HG03342 (cell line): ENCODE results near the gene KRTAP5-8.
A peak's percentile ranks its signal among the peaks of the same experiment; 100 is the strongest.
"Not testable (repeated sequence)": the region's sequence is repeated elsewhere in the genome, so short reads cannot be mapped to it uniquely, and the experiment has no call there.

Experiments used
- ATAC-seq: cut with Tn5 transposase; IDR thresholded peaks from one replicate; pipeline ENCODE4 v1.9.1; 2021; ENCODE audit warnings: mild to moderate bottlenecking, moderate library complexity; ENCODE audit not compliant: unreplicated experiment

KRTAP5-8 gene

GRCh38 chr11:71505781-71506180 lies 32.0 kb upstream of the KRTAP5-8 start:
- no peak for ATAC-seq

GRCh38 chr11:71507102-71507501 lies 30.7 kb upstream of the KRTAP5-8 start:
- ATAC-seq: no peak

DNA sequence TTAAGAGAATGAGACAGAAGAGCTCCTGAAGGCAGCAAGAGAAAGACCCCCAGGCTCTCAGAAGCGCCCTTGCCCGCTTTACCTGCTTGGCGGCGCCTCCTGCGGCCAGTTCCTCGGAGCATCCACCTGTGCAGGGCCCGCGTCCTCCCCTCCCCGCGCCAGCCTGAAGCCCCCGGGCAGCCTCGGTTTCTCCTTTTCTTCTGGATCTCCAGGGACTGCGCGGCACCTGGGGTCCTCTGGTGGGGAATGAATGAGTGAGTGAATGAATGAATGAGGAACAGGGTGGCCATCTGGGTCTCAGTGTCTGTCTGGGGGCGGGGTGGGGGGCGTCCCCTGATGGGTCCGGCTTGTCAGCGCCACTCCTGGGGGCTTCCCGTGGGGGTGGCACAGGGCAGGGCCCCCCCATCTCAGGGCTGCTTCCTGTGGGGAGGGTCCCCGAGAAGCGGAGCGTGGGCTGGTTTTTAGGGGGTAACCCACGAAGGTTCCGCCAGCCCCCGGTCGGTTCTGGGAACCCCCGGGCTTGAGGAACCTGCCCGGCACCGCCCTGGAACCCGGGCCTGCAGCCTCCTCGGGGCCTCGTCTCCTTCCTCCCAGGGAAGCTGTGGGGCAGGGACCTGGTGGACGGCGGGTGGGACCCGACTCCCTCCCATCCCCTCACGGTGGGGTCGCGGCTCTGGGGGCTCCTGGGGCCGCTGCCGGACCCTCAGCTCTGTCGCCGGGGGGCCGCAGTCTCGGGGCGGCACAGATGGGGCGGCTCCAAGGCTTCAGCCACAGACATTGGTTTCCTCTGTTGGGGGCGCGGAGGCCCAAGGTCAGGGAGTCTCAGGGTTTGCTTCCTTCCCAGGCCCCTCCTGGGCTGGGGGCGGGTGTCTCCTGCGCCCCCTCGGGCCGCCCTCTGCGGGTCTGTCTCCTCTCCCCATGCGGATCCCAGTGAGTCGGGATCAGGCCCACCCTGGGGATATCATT lies 19.0 kb upstream of the KRTAP5-8 start:
- no peak for ATAC-seq

GRCh38 chr11:71519546-71519945 lies 18.3 kb upstream of the KRTAP5-8 start:
- no peak for ATAC-seq

DNA sequence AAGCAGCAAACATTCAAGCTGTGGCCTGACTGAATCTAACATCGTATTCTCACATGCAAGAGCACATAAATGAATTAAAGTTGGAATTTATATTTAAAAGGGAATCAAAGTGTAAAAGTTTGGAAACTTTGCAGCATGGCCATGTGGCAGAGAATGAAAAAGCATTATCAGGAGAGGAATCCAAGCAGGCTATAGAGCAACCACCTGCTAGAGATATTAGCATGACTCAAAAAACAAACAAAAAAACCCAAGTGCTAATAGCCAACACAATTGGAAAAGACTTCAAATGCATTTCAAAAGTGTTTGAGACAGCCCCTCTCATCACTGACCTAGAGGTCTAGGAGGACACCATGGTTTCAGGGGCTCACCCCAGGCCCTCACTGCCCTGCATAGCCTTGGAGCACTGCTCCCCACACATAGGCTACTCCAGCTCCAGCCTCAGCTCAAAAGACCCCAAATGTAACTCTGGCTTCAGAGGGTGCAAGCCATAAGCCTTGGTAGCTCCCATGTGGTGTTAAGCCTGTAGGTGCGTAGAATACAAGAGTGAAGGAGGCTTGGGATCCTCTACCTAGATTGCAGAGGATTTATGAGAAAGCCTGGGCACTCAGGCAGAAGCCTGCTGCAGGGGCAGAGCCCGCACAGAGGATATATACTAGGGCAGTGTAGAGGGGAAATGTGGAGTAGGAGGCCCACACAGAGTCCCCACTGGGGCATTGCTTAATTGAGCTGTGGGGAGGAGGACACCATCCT lies 12.5 kb upstream of the KRTAP5-8 start:
- ATAC-seq: no peak

DNA sequence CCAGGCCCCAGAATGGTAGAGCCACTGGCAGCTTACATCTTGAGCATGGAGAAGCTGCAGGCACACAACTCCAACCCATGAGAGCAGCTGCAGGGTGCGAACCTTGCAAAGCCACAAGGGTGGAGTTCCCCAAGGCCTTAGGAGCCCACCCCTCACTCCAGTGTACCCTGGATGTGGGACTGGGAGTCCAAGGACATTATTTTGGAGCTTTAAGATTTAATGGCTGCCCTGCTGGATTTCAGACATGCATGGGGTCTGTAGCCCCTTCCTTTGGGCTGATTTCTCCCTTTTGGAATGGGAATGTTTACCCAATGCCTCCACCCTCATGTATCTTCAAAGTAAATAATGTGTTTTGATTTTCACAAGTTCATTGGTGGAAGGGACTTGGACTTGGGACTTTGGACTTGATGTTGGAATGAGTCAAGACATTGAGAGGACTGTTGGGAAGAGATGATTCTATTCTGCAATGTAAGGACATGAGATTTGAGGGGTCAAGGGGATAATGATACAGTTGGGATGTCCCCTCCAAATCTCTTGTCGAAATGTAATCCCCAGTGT lies 11.8 kb upstream of the KRTAP5-8 start:
- no peak for ATAC-seq

DNA sequence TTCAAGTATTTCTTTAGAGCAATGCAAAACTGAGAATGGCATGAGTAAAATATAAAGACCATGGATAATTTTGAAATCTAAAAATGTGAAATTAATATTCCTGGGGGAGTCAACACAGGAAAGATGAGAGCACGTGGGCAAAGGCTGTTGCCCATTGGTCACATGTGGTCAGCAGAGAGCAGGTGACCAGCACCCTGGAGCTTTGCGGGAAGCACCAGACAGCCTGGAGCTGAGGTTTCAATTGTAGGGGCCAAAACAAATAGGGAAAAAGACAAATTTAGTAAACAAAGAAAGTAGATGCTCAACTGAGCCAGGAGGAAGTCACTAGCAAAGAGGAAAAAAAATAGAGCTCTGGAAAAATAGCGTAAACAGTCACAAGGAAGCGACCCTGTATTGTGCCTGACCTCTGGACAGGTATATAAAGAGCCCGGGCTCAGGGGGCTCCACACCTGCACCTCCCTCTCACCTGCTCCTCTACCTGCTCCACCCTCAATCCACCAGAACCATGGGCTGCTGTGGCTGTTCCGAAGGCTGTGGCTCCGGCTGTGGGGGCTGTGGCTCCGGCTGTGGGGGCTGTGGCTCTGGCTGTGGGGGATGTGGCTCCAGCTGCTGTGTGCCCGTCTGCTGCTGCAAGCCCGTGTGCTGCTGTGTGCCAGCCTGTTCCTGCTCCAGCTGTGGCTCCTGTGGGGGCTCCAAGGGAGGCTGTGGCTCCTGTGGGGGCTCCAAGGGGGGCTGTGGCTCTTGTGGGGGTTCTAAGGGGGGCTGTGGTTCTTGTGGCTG lies 10.8 kb upstream of the KRTAP5-8 start, which contains the start of gene KRTAP5-7:
Gene KRTAP5-7 (plus strand): TSS at position 472 of the 780 bp plus-strand sequence. CDS start 34 bp downstream, at position 506.
- not testable (repeated sequence) for ATAC-seq

GRCh38 chr11:71527576-71528210 lies 10.1 kb upstream of the KRTAP5-8 start:
- no peak for ATAC-seq

GRCh38 chr11:71530602-71531001 lies 7.2 kb upstream of the KRTAP5-8 start:
- no peak for ATAC-seq

- no peak for ATAC-seq
These were observed 5.7 kb upstream of the KRTAP5-8 start for GRCh38 chr11:71532036-71532610.

DNA sequence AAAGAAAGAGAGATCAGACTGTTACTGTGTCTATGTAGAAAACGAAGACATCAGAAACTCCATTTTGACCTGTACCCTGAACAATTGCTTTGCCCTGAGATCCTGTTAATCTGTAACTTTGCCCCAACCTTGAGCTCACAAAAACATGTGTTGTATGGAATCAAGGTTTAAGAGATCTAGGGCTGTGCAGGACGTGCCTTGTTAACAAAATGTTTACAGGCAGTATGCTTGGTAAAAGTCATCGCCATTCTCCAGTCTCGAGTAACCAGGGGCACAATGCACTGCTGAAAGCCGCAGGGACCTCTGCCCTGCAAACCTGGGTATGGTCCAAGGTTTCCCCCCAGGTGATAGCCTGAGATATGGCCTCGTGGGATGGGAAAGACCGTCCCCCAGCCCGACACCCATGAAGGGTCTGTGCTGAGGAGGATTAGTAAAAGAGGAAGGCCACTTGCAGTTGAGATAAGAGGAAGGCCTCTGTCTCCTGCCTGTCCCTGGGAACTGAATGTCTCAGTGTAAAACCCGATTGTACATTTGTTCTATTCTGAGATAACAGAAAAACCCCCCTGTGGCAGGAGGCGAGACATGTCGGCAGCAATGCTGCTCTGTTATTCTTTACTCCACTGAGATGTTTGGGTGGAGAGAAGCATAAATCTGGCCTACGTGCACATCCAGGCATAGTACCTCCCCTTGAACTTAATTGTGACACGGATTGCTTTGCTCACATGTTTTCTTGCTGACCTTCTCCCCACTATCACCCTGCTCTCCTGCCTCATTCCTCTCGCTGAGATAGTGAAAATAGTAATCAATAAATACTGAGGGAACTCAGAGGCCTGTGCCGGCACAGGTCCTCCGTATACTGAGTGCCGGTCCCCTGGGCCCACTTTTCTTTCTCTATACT lies 2.9 kb upstream of the KRTAP5-8 start:
- not testable (repeated sequence) for ATAC-seq

DNA sequence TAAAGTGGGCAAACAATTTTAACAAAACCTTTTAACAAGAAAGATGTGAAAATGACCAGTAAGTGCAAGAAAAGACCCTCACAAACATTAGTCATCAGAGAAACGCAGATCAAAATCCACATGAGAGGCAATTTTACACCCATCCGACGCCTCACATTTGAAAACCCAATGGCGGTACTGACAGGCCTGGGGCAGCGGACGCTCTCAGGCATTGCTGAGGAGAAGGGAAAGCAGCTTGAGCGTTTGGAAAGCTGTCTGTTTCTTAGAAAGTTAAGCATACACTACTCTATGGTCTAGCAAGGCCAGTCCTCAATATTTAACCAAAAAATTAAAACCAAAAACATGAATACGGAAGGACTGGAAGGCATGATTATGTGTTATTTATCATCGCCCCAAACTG lies 2.0 kb upstream of the KRTAP5-8 start:
- no peak for ATAC-seq

- no peak for ATAC-seq
These were observed 288 bp upstream of the KRTAP5-8 start for GRCh38 chr11:71537537-71537936.

DNA sequence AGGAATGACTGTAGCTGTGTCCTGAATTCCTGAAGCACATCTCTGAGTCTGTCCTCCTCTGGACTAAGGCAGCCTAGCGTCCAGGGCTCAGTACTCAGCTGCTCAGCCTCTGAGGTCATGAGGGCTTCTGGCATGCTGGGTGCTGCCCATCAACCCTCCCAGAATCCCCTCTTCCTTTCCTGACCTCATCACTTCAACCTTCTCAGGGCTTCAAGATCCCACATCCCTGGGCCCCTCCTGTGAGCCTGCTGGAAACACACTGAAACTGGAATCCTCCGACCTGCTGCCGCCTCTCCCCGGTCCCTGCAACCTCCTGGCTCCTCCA lies 803 bp downstream of the KRTAP5-8 start:
- ATAC-seq: no peak

GRCh38 chr11:71539017-71539416 lies 1.2 kb downstream of the KRTAP5-8 start:
- ATAC-seq: no peak

GRCh38 chr11:71539971-71540370 lies 2.1 kb downstream of the KRTAP5-8 start:
- not testable (repeated sequence) for ATAC-seq

- ATAC-seq: peak; percentile 44
These were observed 2.9 kb downstream of the KRTAP5-8 start for GRCh38 chr11:71540521-71541304.

DNA sequence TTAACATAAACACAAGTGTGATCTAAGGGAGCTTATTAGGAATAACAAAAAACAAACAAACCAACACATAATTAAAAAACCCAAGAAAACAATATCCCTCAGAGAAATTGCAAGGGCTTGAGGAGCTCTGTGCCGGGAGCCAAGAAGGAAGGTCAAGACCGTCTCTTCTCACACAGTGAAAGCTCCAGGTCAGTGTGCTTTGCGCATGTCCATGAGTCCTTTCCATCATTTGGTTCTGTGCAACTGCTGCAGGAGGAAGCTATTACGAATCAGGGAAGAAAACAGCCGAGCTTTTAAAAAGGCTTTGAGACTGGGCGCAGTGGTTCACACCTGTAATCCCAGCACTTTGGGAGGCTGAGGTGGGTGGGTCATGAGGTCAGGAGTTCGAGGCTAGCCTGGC lies 4.6 kb downstream of the KRTAP5-8 start:
- no peak for ATAC-seq
